Kidney glomerular epithelial cell (primary cell): ENCODE measurements around the gene SNED1.

Experiments used
- DNase-seq: peaks from one replicate; lab custom pipeline; 2025; lab: John Stamatoyannopoulos, UW

The SNED1 gene

DNA sequence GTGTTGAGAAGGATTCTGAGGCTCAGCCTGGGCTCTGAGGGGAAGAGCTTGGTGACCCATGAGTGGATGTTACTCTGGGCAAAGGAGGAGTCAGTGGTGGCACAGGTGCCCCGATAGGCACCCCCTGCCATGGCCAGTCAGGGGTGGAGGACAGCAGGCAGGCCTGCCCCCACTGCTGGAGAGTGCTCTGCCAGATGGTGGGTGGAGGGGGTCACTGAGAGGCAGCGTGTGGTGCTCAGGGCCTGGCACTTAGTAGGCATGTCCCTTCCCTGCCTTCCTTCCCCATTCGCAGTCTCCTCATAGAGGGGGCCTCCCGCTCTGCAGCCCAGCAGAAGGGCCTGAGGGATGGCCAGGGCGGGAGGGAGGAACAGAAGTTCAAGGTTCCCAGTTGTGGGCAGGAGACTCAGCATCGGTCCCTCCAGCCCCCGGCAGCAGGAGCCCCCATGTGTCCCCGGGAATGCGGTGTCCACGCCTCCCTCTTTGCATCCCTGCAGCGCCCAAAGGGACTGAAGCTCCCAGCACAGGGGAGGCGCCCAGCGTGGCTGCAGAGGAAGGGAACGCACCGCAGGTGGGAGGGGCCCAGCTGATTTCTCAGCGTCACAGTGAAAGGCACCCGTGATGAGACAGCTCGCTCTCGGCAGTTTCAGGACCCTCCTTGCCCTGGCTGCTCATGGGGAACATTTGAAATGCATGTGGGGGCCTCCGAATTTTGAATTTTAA lies 5.7 kb upstream of the SNED1 start:
- DNase-seq = no peak

DNA sequence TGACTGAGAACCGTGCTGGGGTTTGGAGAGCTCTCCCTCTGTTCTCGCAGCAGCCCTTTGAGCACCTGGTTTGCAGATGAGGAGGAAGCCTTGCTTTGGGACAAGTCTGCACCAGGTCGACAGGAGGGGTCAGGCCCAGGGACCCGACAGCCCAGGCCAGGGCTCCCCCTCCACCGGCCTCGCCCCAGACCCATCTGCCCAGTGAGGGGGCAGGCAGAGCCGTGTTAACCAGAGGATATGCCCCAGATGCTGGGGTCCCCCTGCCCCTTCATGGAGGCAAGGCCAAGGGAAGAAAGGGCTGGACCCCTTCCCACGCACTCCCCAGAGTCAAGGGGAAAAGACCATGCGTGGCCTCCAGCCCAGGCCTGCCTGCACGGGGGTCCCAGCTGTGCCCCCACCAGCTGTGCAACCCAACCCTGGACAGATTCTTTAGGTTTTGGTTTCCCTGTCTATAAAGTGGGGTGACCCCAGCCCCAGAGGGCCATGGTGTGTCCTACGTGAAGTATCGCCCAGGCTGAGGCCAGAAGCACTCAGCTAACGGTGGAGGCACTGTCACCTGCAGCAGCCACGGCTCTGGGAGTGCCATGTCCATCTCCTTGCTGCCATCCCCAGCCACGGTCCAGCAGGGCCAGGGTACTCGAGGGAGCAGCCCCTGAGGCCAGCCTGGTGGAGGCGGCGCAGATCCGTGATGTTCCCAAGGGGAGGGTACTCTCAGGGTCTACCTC lies 4.8 kb upstream of the SNED1 start:
- DNase-seq = no peak

DNA sequence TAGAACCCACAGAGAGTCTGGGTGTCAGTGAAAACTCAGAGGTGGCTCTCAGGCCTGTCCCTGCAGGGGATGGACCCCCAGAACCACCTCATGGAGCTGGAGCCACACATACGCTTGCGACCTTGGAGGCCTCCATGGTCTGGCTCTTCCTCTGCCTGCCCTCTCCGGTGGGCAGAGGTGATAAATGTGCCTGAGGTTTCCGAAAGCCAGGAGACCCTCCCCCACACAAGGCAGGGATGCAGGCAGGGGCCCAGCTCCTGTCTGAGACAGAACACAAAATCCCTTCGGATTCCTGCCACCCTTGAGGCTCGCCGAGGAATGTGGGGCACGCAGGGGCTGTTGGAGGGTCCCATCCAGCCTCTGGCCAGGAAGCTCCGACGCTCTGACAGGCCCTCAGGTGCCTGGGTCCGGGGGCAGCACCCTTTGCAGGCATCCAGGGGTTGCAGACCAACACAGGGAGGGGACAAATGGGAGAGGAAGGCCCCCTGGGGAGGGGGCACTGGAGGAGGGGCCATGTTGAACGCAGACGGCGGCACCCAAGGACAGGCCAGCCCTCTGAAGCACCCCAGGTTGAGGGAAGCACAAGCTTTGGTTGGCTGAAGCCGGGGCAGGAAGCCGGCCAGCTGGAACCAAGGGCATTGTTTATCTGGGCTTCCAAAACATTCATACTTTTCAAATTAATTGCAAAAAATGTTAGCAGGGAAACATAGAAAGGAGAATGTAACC lies 4.1 kb upstream of the SNED1 start:
- DNase-seq = no peak

DNA sequence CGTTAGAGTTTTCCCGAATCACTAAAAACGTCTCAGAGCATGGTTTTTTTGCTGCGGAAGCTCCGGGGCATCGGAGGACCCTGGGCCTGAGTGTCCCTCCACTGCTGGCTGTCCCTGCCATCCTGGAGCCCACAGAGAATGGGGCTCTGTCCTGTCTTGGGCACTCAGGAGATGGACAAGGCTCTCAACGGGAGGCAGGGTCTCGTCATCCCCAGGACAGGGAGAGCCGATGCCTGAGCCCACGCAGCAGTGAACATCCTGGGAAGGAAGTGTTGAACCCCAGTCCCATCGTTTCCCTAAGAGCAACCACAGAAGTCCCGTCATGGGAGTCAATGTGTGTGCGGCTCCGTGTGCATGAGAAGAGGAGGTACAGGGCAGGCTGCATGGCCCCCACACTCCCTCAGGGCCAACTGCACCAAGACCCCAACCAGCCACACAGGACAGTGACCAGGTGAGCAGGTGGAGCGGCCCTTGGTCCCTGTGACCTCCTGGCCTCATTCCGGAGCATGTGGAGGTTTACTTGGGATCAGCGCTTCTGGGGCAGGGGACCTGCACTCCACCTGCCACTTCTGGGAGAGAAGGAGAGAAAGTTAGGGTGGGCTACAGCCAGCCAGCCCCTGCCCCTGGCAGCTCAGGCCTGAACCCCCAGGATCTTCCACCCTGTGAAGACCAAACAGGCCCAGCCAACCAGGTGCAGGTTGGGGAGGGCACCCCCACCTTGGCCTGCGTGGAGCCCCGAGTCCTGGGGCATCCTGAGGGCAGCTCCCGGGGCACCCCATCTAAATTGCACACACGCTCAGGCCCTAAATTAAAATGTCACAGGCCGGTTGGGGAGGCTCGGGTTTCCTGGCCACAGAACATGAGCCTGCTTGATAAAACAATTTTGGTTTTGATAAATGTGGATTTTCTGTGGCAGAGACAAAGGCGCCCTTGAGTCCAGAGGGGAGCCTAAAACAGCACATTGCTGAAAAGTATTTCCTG lies 3.1 kb upstream of the SNED1 start:
- DNase-seq = no peak

DNA sequence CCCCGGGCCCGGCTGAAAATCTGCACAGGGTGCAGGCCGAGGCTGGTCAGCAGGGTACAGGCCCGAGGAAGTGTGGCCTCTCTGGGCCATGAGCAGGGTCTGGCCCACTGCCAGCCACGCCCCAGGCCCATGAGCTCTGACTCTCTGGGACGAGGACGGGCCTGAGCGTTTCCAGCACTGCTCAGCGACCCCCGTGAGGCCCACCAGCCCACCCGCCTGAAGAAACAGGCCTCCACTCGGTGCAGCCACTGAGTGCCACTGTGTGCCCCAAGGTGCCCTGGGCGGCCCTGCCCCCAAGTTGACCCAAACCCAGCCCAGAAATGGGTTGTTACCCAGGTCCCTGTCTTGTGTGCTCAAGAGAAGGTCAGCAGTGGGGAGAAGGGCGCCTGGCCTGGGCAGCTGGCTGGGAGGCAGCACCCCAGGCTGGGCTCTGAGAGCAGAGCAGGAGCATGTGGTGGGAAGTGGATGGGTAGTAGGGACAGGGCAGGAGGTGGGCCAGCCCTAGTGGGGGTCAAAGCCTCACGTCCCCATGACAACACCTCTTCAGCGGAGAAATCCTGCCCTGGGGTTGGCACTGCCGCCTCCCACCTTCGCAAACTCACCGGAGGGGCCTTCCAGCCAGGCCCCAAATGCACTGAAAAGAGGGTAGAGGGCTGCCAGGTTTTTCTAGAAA lies 2.1 kb upstream of the SNED1 start:
- no peak for DNase-seq

DNA sequence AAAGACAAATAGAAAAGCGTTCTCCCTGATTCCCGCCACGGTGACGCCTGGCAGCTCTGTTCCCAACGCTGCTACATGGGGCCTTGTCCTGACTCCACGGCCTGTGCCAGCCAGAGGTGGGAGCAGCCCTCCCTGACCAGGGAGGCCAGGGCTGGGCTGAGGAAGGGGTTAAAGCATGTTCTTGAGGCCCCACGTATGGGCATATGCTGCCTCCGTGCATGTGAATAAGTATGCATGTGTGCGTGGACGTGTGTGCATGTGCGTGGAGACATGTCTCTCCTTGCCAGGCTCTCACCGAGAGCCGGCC lies 1.6 kb upstream of the SNED1 start:
- no peak for DNase-seq

DNA sequence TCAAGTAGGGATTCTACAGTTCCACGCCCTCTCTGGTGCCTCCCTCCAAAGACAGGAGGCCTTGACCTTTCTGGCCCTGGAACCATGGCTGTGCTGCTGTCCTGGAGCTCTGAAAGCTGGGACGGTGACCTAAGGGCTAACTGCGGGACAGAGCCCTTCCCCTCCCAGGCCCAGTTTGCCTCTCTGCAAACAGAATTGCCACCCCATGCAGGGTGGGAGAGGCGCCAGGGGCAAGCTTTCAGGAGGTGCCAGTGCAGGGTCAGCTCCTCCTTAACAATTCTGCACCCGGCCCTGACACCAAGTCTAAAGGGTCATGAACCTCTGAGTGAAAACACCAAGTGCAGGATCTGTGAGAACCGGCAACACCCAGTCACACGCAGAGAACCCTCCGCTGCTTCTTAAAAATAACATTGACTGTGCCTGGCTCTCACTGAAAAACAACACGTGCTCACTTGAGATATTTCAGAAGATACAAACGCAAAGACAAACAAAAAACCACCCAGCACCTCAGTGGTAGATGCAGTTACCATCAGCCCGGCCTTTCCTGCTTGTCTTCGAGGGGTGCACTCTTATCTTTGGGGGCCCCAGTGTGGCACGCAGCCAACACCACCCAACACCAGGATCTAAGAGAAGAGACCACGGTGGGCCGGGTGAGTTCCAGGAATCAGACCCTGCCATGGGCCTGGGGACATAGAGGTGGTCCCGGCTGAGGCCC lies 1.1 kb upstream of the SNED1 start:
- no peak for DNase-seq

DNA sequence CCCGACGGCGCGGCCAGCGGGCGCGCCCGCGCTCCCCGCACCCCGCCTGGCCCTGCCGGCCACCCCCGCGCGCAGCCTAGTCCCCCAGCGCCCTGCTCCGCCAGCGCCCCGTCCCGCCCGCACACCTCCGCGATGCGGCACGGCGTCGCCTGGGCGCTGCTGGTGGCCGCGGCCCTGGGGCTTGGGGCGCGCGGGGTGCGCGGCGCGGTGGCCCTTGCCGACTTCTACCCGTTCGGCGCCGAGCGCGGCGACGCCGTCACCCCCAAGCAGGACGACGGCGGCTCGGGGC lies 232 bp downstream of the SNED1 start:
- no peak for DNase-seq

DNA sequence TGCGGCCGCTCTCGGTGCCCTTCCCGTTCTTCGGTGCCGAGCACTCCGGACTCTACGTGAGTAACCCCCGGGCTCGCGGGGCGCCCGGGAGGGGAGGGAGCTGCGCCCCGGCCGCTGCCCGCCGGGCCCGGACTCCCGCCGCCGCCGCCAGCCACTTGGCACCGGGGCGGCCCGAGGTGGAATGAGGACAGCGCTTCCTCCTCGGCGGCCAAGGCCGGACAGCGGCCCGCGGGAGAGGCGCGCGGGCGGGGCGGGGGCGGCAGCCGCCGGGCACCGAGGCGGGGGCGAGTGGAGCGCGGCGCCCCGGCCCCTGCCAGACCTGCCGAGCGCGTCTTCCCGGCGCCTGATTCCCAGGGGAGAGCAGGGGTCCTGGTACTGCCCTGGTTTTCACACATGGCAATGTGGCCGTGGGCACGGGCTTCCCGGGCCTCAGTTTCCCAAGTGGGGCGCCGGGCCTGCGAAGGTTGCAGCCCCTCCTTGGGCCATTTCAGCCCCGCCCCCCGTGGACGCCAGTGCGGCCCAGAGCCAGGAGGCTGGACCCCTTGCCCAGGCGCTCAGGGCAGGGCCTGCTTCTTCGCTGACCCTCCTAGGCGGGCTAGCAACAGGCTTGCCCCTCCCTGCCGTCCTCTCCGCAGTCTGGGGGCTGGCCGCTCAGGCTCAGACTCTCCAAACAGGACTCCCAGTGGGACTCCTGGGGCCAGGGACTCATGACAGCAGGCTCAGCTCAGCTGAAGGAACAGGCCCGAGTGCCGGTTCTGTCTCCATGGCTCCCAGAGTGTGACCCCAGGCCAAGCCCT lies 775 bp downstream of the SNED1 start:
- DNase-seq = no peak

DNA sequence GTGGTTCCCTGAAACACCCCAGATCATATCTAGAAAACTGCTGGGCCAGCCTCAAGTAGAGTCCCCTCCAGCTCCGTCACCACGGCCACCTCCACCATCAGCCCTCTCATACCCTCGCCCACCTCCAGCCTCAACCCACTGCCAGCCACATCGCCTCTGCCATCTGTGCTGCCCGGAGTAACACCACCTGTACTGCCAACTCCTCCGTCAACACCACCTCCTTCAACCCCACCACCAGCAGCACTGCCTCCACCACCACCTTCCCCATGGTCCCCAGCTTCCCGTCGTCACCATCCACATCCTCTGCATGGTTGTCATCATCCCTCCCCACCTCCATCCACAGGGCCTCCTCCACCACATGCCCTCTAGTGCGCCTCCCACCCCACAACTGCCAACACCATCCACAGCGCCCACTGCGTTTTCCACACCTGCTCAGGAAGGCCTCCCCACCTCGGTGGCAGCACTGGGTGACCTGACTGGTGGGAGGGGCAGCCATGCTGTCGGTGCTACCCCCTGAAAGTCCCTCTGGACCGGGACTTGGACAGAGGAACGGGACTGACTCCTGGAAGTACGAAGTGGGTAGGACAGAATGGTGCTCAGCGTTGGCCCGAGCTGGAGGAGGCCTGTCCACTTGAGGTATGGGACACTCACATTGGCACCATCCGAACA lies 1.6 kb downstream of the SNED1 start:
- no peak for DNase-seq

DNA sequence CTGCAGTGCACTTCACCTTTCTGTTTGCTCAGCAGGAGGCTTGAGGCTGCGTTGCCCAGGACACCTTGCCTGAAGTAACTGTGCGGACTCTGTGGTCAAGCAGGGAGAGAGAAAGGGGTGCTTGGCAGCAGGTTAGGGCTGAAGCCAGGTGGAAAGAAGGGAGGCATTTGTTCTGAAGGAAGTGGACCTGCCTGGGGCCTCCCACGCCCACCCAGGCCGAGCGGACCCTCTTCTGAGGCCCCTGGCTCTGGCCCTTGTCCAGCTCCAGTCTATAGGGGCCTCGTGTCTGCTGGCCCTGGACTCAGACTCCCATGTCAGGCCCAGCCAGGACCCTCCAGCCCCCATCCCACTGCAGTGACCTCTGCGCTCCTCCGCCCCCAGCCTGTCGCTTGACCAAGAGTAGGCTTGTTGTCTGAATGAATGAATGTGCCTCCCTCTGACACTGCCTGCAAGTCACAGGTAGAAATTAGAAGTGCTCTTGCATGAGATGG lies 2.5 kb downstream of the SNED1 start:
- DNase-seq = no peak

DNA sequence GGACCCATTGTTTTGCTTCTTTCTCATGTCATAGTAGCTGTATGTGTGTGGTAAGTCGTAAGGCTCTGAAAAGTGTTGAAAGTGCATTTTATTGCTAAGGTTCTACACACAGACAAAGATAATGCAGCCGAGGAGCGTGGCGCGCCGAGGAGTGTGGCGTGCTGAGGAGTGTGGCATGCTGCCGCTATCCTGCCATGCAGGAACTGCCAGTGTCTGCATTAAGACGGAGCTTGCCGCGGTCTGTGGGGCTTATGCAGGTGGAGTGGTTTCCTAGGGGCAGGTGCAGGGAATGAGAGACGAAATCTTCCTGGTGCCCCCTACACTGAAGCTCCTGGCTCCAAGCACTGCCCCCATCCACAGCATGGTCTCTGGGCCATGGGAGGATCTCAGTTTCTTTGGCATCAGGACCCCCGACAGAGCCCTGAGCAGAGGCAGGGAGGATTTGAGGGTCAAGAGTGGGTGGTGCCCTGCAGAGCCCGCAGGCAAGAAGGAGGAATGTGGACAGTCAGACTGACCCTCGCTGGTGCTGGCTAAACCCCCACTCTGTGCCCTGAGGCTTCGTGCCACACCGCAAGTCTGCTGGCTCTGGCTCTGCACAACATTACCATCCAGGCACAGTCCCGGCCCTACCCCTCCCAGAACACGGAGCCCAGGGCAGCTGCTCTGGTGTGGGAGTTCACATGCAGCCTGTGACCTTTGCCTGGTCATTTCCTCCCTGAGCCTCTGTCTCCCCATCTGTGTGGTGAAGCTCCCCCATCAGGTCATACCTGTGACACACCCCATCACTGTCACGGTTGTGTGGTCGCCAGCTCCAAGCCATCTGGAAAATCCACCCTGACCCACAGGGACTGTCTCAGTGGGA lies 3.2 kb downstream of the SNED1 start:
- no peak for DNase-seq

DNA sequence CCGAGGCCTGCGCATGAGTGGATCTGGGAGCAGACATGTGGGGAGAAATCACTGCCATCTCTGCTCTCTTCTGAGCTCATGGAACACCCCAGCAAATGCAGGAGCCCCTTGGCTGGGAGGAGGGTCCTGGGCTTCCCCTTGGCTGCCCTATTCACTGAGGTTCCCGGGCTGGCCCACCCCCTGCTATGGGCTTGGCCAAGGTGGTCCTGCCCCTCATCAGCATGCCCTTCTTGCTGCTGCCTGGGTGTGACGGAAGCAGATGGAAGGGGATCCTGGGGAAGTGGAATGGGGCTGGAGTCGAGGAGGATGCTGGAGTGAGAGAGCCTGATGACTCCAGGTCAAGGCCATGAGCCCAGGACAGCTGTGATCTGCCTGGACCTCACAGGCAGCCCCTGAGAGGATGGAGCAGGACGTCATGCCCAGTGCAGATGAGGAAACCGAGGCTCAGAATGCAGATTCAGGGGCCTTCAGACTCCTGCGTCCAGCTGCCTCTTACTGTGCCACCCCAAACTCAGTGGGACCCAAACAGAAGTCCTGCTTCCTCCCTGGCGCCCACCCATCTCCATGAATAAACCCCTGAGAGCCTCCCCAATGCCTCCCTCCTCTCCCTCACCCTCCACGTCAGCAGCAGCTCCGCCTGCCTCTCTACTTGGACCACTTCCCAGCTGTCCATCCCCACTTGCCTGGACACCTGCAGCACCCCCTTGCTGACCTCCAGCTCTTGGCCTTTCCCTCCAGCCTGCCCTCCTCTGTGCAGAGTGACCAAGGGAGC lies 4.0 kb downstream of the SNED1 start:
- no peak for DNase-seq

DNA sequence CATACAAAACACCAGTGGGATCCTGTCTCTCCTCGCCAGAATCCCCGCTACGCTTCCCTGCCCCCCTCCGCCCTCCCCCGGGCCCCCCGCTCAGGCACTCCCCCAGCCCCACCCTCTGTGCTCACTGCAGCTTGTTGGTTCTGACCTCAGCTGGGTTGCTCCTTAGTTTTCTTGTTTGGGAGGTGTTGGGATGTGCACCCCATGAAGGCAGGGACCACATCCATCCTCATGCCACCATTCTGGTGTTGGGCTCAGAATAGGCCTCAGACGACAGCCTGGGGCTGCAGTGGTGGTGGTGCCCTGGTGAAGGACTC lies 4.6 kb downstream of the SNED1 start:
- DNase-seq = no peak

DNA sequence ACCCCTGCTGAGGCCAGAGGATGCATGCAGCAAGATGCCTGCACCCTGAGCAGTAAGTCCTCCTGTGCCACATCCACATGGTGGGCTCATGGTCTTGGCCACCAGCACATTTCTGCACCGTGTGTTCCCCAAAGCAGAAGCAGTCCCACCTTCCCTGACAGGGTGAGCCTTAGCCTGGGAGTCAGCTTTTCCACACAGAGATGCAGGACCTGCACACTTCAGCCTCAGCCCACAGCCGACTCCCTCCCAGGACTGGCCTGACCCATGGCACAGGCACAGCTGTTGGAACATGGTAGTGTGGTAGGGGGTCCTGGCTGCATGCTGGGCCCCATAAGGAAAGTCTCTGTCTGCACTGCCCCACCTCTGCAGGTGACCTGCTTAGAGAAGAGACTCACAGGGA lies 5.0 kb downstream of the SNED1 start:
- DNase-seq = no peak

DNA sequence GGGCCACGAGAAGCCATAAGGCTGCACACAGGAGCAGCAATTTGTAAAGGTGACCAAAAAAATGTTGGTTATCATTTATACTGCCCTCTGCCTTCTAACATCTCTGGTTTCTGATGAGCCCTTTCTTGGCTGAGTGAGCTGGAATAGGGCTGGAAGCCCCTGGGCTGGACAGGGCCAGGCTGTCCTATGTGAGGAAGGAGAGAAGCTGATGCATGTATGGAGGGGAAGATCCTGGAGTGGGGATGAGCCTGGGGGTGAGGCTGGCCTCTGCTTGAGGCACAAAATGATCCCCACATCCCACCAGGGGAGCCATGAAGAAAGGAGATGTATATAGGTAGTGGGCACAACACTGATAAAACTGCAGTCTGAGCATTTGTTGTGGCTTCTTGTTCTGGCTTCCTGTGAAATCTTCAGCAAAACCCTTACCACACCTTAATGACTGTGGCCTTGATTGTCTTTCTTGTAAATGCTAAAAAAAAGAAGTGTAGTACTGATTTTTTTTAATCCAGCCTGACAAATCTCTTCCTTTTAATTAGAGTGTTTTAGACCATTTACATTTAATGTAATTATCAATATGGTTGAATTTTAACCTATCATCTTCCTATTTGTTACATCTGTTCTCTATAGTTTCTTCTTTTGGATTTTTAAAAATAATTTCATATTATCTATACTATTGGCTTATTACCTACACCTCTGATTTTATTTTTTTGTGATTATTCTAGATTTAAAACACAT lies 5.6 kb downstream of the SNED1 start:
- no peak for DNase-seq

DNA sequence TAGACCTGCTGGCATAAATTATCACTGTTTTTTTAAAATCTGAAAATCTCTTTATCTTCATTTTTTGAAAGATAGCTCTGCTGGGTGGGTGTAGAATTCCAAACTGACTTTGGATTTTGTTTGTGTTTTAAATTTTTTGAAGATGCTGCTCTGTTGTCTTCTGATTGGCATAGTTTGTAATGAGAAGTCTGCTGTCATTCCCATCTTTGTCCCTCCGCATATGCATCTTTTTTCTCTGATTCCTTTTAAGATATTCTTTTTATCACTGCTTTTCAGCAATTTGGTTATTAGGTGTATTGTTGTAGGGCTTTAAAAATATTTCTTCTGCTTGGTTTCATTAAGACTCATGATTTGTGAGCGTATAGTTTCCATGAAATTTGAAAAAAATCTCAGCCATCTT lies 7.2 kb downstream of the SNED1 start:
- no peak for DNase-seq
